K562 (cell line): ENCODE measurements around the gene SGK1. TPM values are rescaled to one million over a fixed set of nuclear protein-coding genes. Genes with fewer than 3 reads are reported as not detected.

Experiments used
- ATAC-seq: fragments of 200-7000 bp; cut with Tn5 transposase; 3 replicates; pipeline ENCODE4 v1.9.1; 2020; ENCODE audit warnings: moderate library complexity
- BruUV-seq: library from RNA; stranded (reverse); fragments of 400-500 nt; replicated peaks from 2 replicates; lab custom pipeline; 2021; lab: Mats Ljungman, UMichigan
- CTCF ChIA-PET: fragments of 300-600 bp; formaldehyde crosslinking; extraction: SDS; loops from one replicate; lab custom pipeline; 2021; ENCODE audit warnings: low intra/inter-chr PET ratio; lab: Yijun Ruan, JAX
- POLR2A ChIA-PET: fragments of 300-600, 350-650 bp; sonication (Branson Sonifier 250); formaldehyde crosslinking; extraction: SDS; loops from one replicate; lab custom pipeline; 2021; ENCODE audit warnings: antibody characterized with exemption, inconsistent platforms; lab: Yijun Ruan, JAX
- DNase-seq, 4 experiments: peaks; one replicate each; pipeline versions ENCODE4 v3.0.0 to v3.0.0-alpha.2; 2011 to 2018; ENCODE audit warnings: low spot score in 3 of 4, mixed read lengths in 3 of 4; ENCODE audit errors: extremely low read depth in 1 of 4
- FAIRE-seq: peaks from 2 replicates; lab custom pipeline; 2011; peaks lifted over from hg19 to GRCh38; lab: Jason Lieb, UNC
- H2AFZ ChIP-seq: 2 replicates; pipeline ENCODE4 v1.6.0; 2011; ENCODE audit warnings: low read depth, low read length, control low read depth, inconsistent platforms
- H3K27ac ChIP-seq: fragments of 200-600 bp; 3 replicates; pipeline ENCODE4 v1.8.0; 2011; ENCODE audit warnings: low read depth, mild to moderate bottlenecking, control low read depth, inconsistent platforms, low read length, moderate library complexity, mixed read lengths; ENCODE audit errors: extremely low read depth
- H3K27me3 ChIP-seq, 2 experiments: fragments of 300-600 bp in 1 of 2; 2 replicates in 1 of 2; 3 replicates in 1 of 2; pipeline versions ENCODE4 v1.6.0 to v1.8.0; 2011; ENCODE audit warnings: inconsistent platforms in 2 of 2, low read length in 2 of 2, mild to moderate bottlenecking in 1 of 2, mixed read lengths in 1 of 2, moderate library complexity in 1 of 2; ENCODE audit not compliant: control insufficient read depth in 2 of 2, insufficient read depth in 2 of 2
- H3K36me3 ChIP-seq: fragments of 300-600 bp; 3 replicates; pipeline ENCODE4 v1.8.0; 2011; ENCODE audit warnings: mild to moderate bottlenecking, low read length, inconsistent platforms; ENCODE audit not compliant: control insufficient read depth, insufficient read depth
- H3K4me1 ChIP-seq, 2 experiments: fragments of 200-600 bp in 1 of 2; replicated peaks in 1 of 2; 2 replicates in 1 of 2; 3 replicates in 1 of 2; pipeline versions ENCODE4 v1.5.1 to v1.8.0; 2011; ENCODE audit warnings: inconsistent platforms in 2 of 2, low read length in 2 of 2, mild to moderate bottlenecking in 1 of 2, mixed read lengths in 1 of 2, moderate library complexity in 1 of 2; ENCODE audit not compliant: control insufficient read depth in 2 of 2, insufficient read depth in 2 of 2
- H3K4me2 ChIP-seq: 2 replicates; pipeline ENCODE4 v1.6.1; 2011; ENCODE audit warnings: low read length, control low read depth, inconsistent platforms, mixed read lengths; ENCODE audit not compliant: insufficient read depth
- H3K4me3 ChIP-seq: fragments of 200-600 bp; sonication (generic), shearing (Covaris generic); 2 replicates; pipeline ENCODE4 v1.5.1; 2016; ENCODE audit warnings: control low read depth, inconsistent platforms
- H3K79me2 ChIP-seq: fragments of 200-600 bp; 3 replicates; pipeline ENCODE4 v1.8.0; 2011; ENCODE audit warnings: low read length, inconsistent platforms; ENCODE audit not compliant: control insufficient read depth, insufficient read depth
- H3K9ac ChIP-seq, 2 experiments: 2 replicates each; pipeline versions ENCODE4 v1.6.0 to v1.6.1; 2011; ENCODE audit warnings: low read depth in 2 of 2, low read length in 2 of 2, control low read depth in 1 of 2, inconsistent platforms in 1 of 2, mild to moderate bottlenecking in 1 of 2, mixed read lengths in 1 of 2; ENCODE audit not compliant: insufficient read depth in 1 of 2
- H3K9me1 ChIP-seq: one replicate; pipeline ENCODE4 v1.6.0; 2011; ENCODE audit warnings: inconsistent platforms, mild to moderate bottlenecking, low read length, moderate library complexity; ENCODE audit not compliant: control insufficient read depth, insufficient read depth
- H3K9me3 ChIP-seq: replicated peaks from 2 replicates; pipeline ENCODE4 v1.5.1; 2011; ENCODE audit warnings: low read depth, low read length, inconsistent platforms; ENCODE audit not compliant: control insufficient read depth, insufficient read depth
- H4K20me1 ChIP-seq: replicated peaks from 2 replicates; pipeline ENCODE4 v1.6.1; 2011; ENCODE audit warnings: low read length, inconsistent platforms, mixed read lengths; ENCODE audit not compliant: control insufficient read depth, insufficient read depth
- CSDE1 ChIP-seq, 2 experiments: fragments of 450-650 bp; IDR thresholded peaks; 2 replicates each; pipeline ENCODE4 v1.6.1; 2016; ENCODE audit warnings: mild to moderate bottlenecking in 1 of 2
- ETS2 ChIP-seq: IDR thresholded peaks from 2 replicates; pipeline ENCODE4 v1.6.1; 2016; ENCODE audit warnings: borderline replicate concordance, missing genetic modification characterization, mild to moderate bottlenecking, moderate library complexity, missing compliant biosample characterization; ENCODE audit not compliant: poor library complexity, severe bottlenecking
- FUS ChIP-seq: fragments of 200-400 bp; formaldehyde crosslinking; optimal IDR thresholded peaks from 2 replicates; pipeline ENCODE3; 2017; ENCODE audit warnings: low read depth, low read length
- GTF2F1 ChIP-seq: IDR thresholded peaks from 2 replicates; pipeline ENCODE4 v1.6.1; 2011; ENCODE audit warnings: low read depth, low read length, improper control_type of control experiment
- HNRNPH1 ChIP-seq: fragments of 200-400 bp; formaldehyde crosslinking; optimal IDR thresholded peaks from 2 replicates; pipeline ENCODE3; 2017; ENCODE audit warnings: low read depth, mild to moderate bottlenecking, low read length, moderate library complexity
- NCOA6 ChIP-seq: fragments of 450-650 bp; IDR thresholded peaks from 2 replicates; pipeline ENCODE4 v1.6.1; 2017; ENCODE audit warnings: mild to moderate bottlenecking
- NFIC ChIP-seq: fragments of 450-650 bp; IDR thresholded peaks from 2 replicates; pipeline ENCODE4 v1.6.1; 2017; ENCODE audit warnings: mild to moderate bottlenecking, inconsistent platforms
- RAD21 ChIP-seq, 2 experiments: fragments of 250-450 bp in 1 of 2; fragments of 450-650 bp in 1 of 2; sonication (Bioruptor Pico) in 1 of 2; formaldehyde crosslinking in 1 of 2; IDR thresholded peaks in 1 of 2; conservative IDR thresholded peaks in 1 of 2; 2 replicates each; pipeline versions ENCODE4 v1.4.0 to v1.8.0; 2020 to 2022; ENCODE audit warnings: mild to moderate bottlenecking in 2 of 2, moderate library complexity in 1 of 2
- SP1 ChIP-seq: sonication (generic); formaldehyde crosslinking; IDR thresholded peaks from 2 replicates; pipeline ENCODE4 v1.8.1; 2022; ENCODE audit warnings: mild to moderate bottlenecking, missing genetic modification reagents
- ZBTB17 ChIP-seq: fragments of 450-650 bp; formaldehyde crosslinking; IDR thresholded peaks from 2 replicates; pipeline ENCODE4 v1.4.0; 2020; ENCODE audit warnings: mild to moderate bottlenecking
- ZBTB8A ChIP-seq: fragments of 450-650 bp; IDR thresholded peaks from 2 replicates; pipeline ENCODE4 v1.6.1; 2018; ENCODE audit warnings: mild to moderate bottlenecking, moderate library complexity; ENCODE audit not compliant: partially characterized antibody
- ZNF311 ChIP-seq: fragments of 250-450 bp; sonication (Bioruptor Pico); IDR thresholded peaks from 2 replicates; pipeline ENCODE4 v1.4.0; 2020; ENCODE audit warnings: mild to moderate bottlenecking, moderate library complexity
- WGBS: fragments of 100-300 bp; shearing (Covaris generic); methylation state at CpG from one replicate; pipeline ENCODE4 v1.1.6; 2016; ENCODE audit warnings: low coverage, mixed read lengths; ENCODE audit not compliant: insufficient coverage; ENCODE audit errors: missing lambda C conversion rate; 5-methylcytosine and 5-hydroxymethylcytosine counted together
- in situ Hi-C: fragments of 300-500 bp; cut with MboI; formaldehyde crosslinking; loops from 4 replicates; pipeline ENCODE4 v1.15.0; 2018; ENCODE audit warnings: inconsistent platforms, mixed read lengths
- intact Hi-C: fragments of 100-400 bp; cut with micrococcal nuclease; formaldehyde crosslinking; loops from 2 replicates; pipeline ENCODE4 v1.14.2; 2022
- polyA plus RNA-seq, 8 experiments: library from polyadenylated mRNA; depleted of rRNA in 4 of 8; stranded (reverse) in 5 of 8; unstranded in 3 of 8; fragments of >200 nt; fragmentation: Nextera tagmentation in 2 of 8; fragmentation: Illumina TruSeq in 1 of 8; extraction: Ambion mirVana in 2 of 8; extraction: Trizol in 1 of 8; gene quantifications; 2 replicates each; pipeline versions ENCODE4 v1.2.1 to v1.2.3, GENCODE V29; 2011 to 2014; ENCODE audit warnings: inconsistent platforms in 1 of 8, missing spikeins in 1 of 8
- total RNA-seq, 7 experiments: library from RNA; depleted of rRNA in 6 of 7; stranded (reverse); fragments of >200 nt in 6 of 7; fragmentation: Illumina TruSeq in 2 of 7; extraction: Trizol in 2 of 7; gene quantifications; 2 replicates each; pipeline versions ENCODE4 v1.2.1 to v1.2.3, GENCODE V29; 2011 to 2021; ENCODE audit warnings: low replicate concordance in 1 of 7
- TF ChIP-seq, protein P1 (sequence below): fragments of 250-450 bp; sonication (Bioruptor Pico); IDR thresholded peaks from 2 replicates; pipeline ENCODE4 v1.4.0; 2020; ENCODE audit warnings: mild to moderate bottlenecking, moderate library complexity

Gene SGK1
- total and polyA plus RNA-seq, 9 of the 15 experiments (the other 6 are each of a cell fraction or from before 2014, with no cell fraction given) = 3.5 to 7.2 (median 3.9) TPM

DNA sequence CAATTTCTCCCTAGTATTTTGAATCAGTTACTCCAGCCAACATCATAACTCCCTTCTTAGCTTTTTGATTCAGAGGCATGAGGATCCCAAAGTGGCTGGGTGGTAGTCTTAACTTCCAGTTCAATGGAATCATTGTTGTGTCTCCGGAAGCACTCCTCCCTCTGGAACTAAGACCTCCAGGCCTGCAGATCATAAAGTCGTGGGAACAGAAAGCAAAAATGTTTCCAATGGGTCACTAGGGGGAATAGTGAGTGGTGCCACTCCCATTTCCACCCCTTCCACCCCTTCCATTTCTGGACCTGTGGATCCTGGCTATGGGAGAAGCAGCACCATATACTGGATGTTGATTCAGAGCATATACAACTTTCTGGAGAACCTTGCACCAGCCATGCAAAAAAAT, 130.8 kb downstream of the SGK1 start:
- DNase-seq (no peak), FAIRE-seq (no peak), ATAC-seq (no peak)
- no peak for TF ChIP-seq SP1 (CRISPR knock-in tag)
- TF ChIP-seq ZNF311 (CRISPR knock-in tag) = no peak
- TF ChIP-seq, protein P1, sequence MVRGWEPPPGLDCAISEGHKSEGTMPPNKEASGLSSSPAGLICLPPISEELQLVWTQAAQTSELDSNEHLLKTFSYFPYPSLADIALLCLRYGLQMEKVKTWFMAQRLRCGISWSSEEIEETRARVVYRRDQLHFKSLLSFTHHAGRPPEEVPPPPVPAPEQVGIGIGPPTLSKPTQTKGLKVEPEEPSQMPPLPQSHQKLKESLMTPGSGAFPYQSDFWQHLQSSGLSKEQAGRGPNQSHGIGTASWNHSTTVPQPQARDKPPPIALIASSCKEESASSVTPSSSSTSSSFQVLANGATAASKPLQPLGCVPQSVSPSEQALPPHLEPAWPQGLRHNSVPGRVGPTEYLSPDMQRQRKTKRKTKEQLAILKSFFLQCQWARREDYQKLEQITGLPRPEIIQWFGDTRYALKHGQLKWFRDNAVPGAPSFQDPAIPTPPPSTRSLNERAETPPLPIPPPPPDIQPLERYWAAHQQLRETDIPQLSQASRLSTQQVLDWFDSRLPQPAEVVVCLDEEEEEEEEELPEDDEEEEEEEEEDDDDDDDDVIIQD (CRISPR knock-in tag) = no peak
- TF ChIP-seq NCOA6 = no peak
- TF ChIP-seq NFIC = no peak
- no peak for TF ChIP-seq HNRNPH1
- no peak for TF ChIP-seq GTF2F1
- no peak for TF ChIP-seq RAD21 (CRISPR knock-in tag; conservative IDR thresholded peaks at IDR 0.05 in 1 of 2, IDR thresholded peaks at IDR 0.05 in 1 of 2)
- no peak for TF ChIP-seq FUS
- TF ChIP-seq CSDE1 (IDR thresholded peaks at IDR 0.05) = no peak
- TF ChIP-seq ZBTB8A = no peak
- no peak for TF ChIP-seq ETS2 (tag)
- TF ChIP-seq ZBTB17 (CRISPR knock-in tag) = no peak
- Histone ChIP-seq H3K27ac (no peak overlapping the region), H3K79me2 (no peaks in the 10 kb centered on the region), H3K4me2 (no peak overlapping the region), H3K36me3 (no peaks in the 10 kb centered on the region), H3K9me3 (no peaks in the 10 kb centered on the region), H3K9ac (no peak overlapping the region), H3K27me3 (no peaks in the 10 kb centered on the region), H4K20me1 (no peaks in the 10 kb centered on the region), H3K9me1 (no peaks in the 10 kb centered on the region), H3K4me3 (no peak overlapping the region), H3K4me1 (peaks cover 0 to 7% of the 10 kb centered on the region in 2 experiments; a peak in 2 of 5 replicates), H2AFZ (peak overlapping the region; percentile 12; the same call in 1 of the 2 replicates)
- ChIA-PET CTCF (no interaction called here), POLR2A (no interaction called here)
- intact Hi-C loops = no loop called here
- WGBS = 45% methylated on average over 2 of the region's 2 CpGs
- in situ Hi-C loops = no loop called here
- no TSS peak for BruUV-seq
